MM.1S (cell line): ENCODE results near the gene ZNF774.
A peak's percentile ranks its signal among the peaks of the same experiment; 100 is the strongest.

Experiments
- DNase-seq: peaks from one replicate; pipeline ENCODE4 v3.0.0-alpha.2; 2015
- H2AFZ ChIP-seq: fragments of 300-600 bp; sonication (generic); 2 replicates; pipeline ENCODE4 v1.6.0; 2016; ENCODE audit warnings: antibody characterized with exemption, low read length
- H3F3A ChIP-seq: fragments of 300-600 bp; sonication (generic); 2 replicates; pipeline ENCODE4 v1.6.1; 2016; ENCODE audit warnings: mild to moderate bottlenecking, antibody characterized with exemption, low read length, moderate library complexity, mixed read lengths; ENCODE audit not compliant: insufficient read depth
- H3K27ac ChIP-seq: fragments of 300-600 bp; sonication (generic); 2 replicates; pipeline ENCODE4 v1.5.1; 2016; ENCODE audit warnings: mild to moderate bottlenecking, low read length
- H3K27me3 ChIP-seq: fragments of 300-600 bp; sonication (generic); replicated peaks from 2 replicates; pipeline ENCODE4 v1.6.0; 2016; ENCODE audit warnings: low read length; ENCODE audit not compliant: insufficient read depth
- H3K36me3 ChIP-seq: fragments of 300-600 bp; sonication (generic); replicated peaks from 2 replicates; pipeline ENCODE4 v1.6.1; 2016; ENCODE audit warnings: mild to moderate bottlenecking, low read length, mixed read lengths; ENCODE audit not compliant: insufficient read depth
- H3K4me1 ChIP-seq: fragments of 300-600 bp; sonication (generic); 2 replicates; pipeline ENCODE4 v1.6.1; 2016; ENCODE audit warnings: low read length, mixed read lengths
- H3K4me2 ChIP-seq: fragments of 300-600 bp; sonication (generic); 2 replicates; pipeline ENCODE4 v1.6.0; 2016; ENCODE audit warnings: low read depth, low read length
- H3K4me3 ChIP-seq: fragments of 300-600 bp; sonication (generic); 2 replicates; pipeline ENCODE4 v1.5.1; 2016; ENCODE audit warnings: low read length, mixed read lengths
- H3K79me2 ChIP-seq: fragments of 300-600 bp; sonication (generic); 2 replicates; pipeline ENCODE4 v1.6.1; 2016; ENCODE audit warnings: mixed run types, low read length, mixed read lengths
- H3K9ac ChIP-seq: fragments of 300-600 bp; sonication (generic); 2 replicates; pipeline ENCODE4 v1.6.1; 2016; ENCODE audit warnings: low read length, mixed read lengths
- H3K9me2 ChIP-seq: fragments of 300-600 bp; sonication (generic); replicated peaks from 2 replicates; pipeline ENCODE4 v1.6.1; 2016; ENCODE audit warnings: mild to moderate bottlenecking, low read length, mixed read lengths; ENCODE audit not compliant: insufficient read depth
- H3K9me3 ChIP-seq: fragments of 300-600 bp; sonication (generic); replicated peaks from 2 replicates; pipeline ENCODE4 v1.6.1; 2016; ENCODE audit warnings: mild to moderate bottlenecking, low read length, mixed read lengths; ENCODE audit not compliant: insufficient read depth
- H4K20me1 ChIP-seq: fragments of 300-600 bp; sonication (generic); 2 replicates; pipeline ENCODE4 v1.6.1; 2016; ENCODE audit warnings: mild to moderate bottlenecking, low read length, moderate library complexity, mixed read lengths; ENCODE audit not compliant: insufficient read depth
- EZH2 ChIP-seq: fragments of 300-600 bp; sonication (generic); optimal IDR thresholded peaks from 2 replicates; pipeline ENCODE3; 2017; ENCODE audit warnings: low read depth, mild to moderate bottlenecking, antibody characterized with exemption, low read length, mixed read lengths
- EZH2phosphoT487 ChIP-seq: fragments of 300-600 bp; sonication (generic); IDR thresholded peaks from 2 replicates; pipeline ENCODE4 v1.6.1; 2018; ENCODE audit warnings: antibody characterized with exemption, low read length
- TF ChIP-seq, protein P1 (sequence below): fragments of 300-600 bp; sonication (generic); IDR thresholded peaks from 2 replicates; pipeline ENCODE4 v1.5.1; 2016; ENCODE audit warnings: antibody characterized with exemption, low read length, mixed read lengths

ZNF774 gene

GRCh38 chr15:90316139-90316538 lies 35.9 kb upstream of the ZNF774 start:
- no peaks in the 10 kb centered on the region for H4K20me1 ChIP-seq
- H3K27me3 ChIP-seq, result no peaks in the 10 kb centered on the region
- no peak overlapping the region for H3K4me3 ChIP-seq
- H3F3A ChIP-seq, result no peaks in the 10 kb centered on the region
- H3K4me2 ChIP-seq, result no peak overlapping the region
- no peak overlapping the region for H2AFZ ChIP-seq
- TF ChIP-seq EZH2phosphoT487 (no peak), EZH2 (no peak)
- TF ChIP-seq, protein P1, sequence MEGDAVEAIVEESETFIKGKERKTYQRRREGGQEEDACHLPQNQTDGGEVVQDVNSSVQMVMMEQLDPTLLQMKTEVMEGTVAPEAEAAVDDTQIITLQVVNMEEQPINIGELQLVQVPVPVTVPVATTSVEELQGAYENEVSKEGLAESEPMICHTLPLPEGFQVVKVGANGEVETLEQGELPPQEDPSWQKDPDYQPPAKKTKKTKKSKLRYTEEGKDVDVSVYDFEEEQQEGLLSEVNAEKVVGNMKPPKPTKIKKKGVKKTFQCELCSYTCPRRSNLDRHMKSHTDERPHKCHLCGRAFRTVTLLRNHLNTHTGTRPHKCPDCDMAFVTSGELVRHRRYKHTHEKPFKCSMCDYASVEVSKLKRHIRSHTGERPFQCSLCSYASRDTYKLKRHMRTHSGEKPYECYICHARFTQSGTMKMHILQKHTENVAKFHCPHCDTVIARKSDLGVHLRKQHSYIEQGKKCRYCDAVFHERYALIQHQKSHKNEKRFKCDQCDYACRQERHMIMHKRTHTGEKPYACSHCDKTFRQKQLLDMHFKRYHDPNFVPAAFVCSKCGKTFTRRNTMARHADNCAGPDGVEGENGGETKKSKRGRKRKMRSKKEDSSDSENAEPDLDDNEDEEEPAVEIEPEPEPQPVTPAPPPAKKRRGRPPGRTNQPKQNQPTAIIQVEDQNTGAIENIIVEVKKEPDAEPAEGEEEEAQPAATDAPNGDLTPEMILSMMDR, result no peak
- 0 out of 2 replicates have a peak, but pooled peaks cover 3% of the 10 kb centered on the region for H3K4me1 ChIP-seq
- no peak for DNase-seq
- no peaks in the 10 kb centered on the region for H3K79me2 ChIP-seq
- no peaks in the 10 kb centered on the region for H3K36me3 ChIP-seq
- H3K9me2 ChIP-seq, result no peaks in the 10 kb centered on the region
- no peaks in the 10 kb centered on the region for H3K9me3 ChIP-seq
- no peak overlapping the region for H3K9ac ChIP-seq
- H3K27ac ChIP-seq, result no peak overlapping the region

DNA sequence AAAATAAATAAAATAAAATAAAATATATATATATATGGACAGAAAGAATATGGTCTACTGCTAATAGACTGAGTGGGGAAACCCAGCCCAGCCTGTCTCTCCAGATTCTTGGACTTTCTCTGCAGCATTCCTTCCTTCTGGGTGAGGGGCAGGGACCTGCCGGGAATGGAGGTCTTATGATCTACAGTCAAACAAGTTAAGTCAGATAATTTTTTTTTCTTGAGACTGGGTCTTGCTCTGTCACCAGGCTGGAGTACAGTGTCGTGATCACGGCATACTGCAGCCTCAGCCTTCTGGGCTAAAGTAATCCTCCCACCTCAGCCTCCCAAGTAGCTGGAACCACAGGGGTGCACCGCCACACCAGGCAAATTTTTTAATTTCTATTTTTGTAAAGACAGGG lies 33.5 kb upstream of the ZNF774 start:
- no peak overlapping the region for H3K27ac ChIP-seq
- no peak overlapping the region for H3K4me2 ChIP-seq
- H4K20me1 ChIP-seq, result no peaks in the 10 kb centered on the region
- H3F3A ChIP-seq, result no peaks in the 10 kb centered on the region
- no peaks in the 10 kb centered on the region for H3K9me2 ChIP-seq
- no peak for DNase-seq
- TF ChIP-seq EZH2phosphoT487, result no peak
- TF ChIP-seq EZH2, result no peak
- TF ChIP-seq, protein P1, result no peak
- no peaks in the 10 kb centered on the region for H3K27me3 ChIP-seq
- H2AFZ ChIP-seq, result no peak overlapping the region
- no peak overlapping the region for H3K9ac ChIP-seq
- no peaks in the 10 kb centered on the region for H3K79me2 ChIP-seq
- H3K9me3 ChIP-seq, result no peaks in the 10 kb centered on the region
- H3K4me1 ChIP-seq, result 0 out of 2 replicates have a peak, but pooled peaks cover 3% of the 10 kb centered on the region
- no peaks in the 10 kb centered on the region for H3K36me3 ChIP-seq
- no peak overlapping the region for H3K4me3 ChIP-seq

GRCh38 chr15:90320062-90320884 lies 31.8 kb upstream of the ZNF774 start:
- H3K9ac ChIP-seq, result peak overlapping the region; percentile 11; the same call in 1 of the 2 replicates
- no peaks in the 10 kb centered on the region for H3K9me2 ChIP-seq

More at GRCh38 chr15:90320062-90320884, 31.8 kb upstream of the ZNF774 start:
- Histone ChIP-seq H3K9me3 (no peaks in the 10 kb centered on the region), H3K79me2 (no peaks in the 10 kb centered on the region), H2AFZ (peak overlapping the region; percentile 57; the same call in 1 of the 2 replicates), H3K4me2 (peak overlapping the region; percentile 65), H4K20me1 (no peaks in the 10 kb centered on the region), H3K4me1 (0 out of 2 replicates have a peak, but pooled peaks cover 3% of the 10 kb centered on the region), H3K4me3 (peak overlapping the region; percentile 31; the same call in 1 of the 2 replicates), H3K36me3 (no peaks in the 10 kb centered on the region), H3F3A (no peaks in the 10 kb centered on the region), H3K27ac (no peak overlapping the region), H3K27me3 (no peaks in the 10 kb centered on the region)
- DNase-seq, result peak; percentile 73
- TF ChIP-seq EZH2phosphoT487, result no peak
- TF ChIP-seq, protein P1, result peak; percentile 99
